Nephron (organoid): ENCODE measurements around the gene CMTM7.

Experiments used
- H3K27ac Mint-ChIP-seq, 3 experiments: 2 replicates each; pipeline ENCODE4 v1.8.0; 2020; ENCODE audit warnings: mixed read lengths in 3 of 3, mild to moderate bottlenecking in 2 of 3, moderate library complexity in 1 of 3
- H3K27me3 Mint-ChIP-seq: 2 replicates; pipeline ENCODE4 v1.8.0; 2021; ENCODE audit warnings: low read depth, mild to moderate bottlenecking, moderate library complexity, mixed read lengths
- H3K36me3 Mint-ChIP-seq: 2 replicates; pipeline ENCODE4 v1.8.0; 2020; ENCODE audit warnings: low read depth, mixed read lengths
- H3K4me1 Mint-ChIP-seq: 2 replicates; pipeline ENCODE4 v1.8.0; 2020; ENCODE audit warnings: mixed read lengths
- H3K4me3 Mint-ChIP-seq, 3 experiments: 2 replicates each; pipeline ENCODE4 v1.8.0; 2020; ENCODE audit warnings: mild to moderate bottlenecking in 3 of 3, mixed read lengths in 3 of 3, moderate library complexity in 2 of 3
- H3K9me3 Mint-ChIP-seq: 2 replicates; pipeline ENCODE4 v1.8.0; 2020; ENCODE audit warnings: mixed read lengths
- CTCF ChIP-seq, 3 experiments: fragments of 200-600 bp; sonication (generic); IDR thresholded peaks; one replicate each; pipeline ENCODE4 v1.5.0; 2021; ENCODE audit warnings: antibody characterized with exemption in 3 of 3; ENCODE audit not compliant: unreplicated experiment in 3 of 3

Gene CMTM7

GRCh38 chr3:32447865-32448400 is 56.3 kb downstream of the CMTM7 start:
- no peaks in the 10 kb centered on the region for H3K27me3 Mint-ChIP-seq
- peaks cover 17% of the 10 kb centered on the region for H3K9me3 Mint-ChIP-seq
- no peak for TF ChIP-seq CTCF (IDR thresholded peaks at IDR 0.05; ENCODE audit: unreplicated experiment in 3 of 3)
- H3K4me3 Mint-ChIP-seq: no peak overlapping the region
- no peak overlapping the region for H3K27ac Mint-ChIP-seq
- peaks cover 5% of the 10 kb centered on the region for H3K4me1 Mint-ChIP-seq
- H3K36me3 Mint-ChIP-seq: peaks cover 44% of the 10 kb centered on the region

- peaks cover 5% of the 10 kb centered on the region for H3K4me1 Mint-ChIP-seq
- no peak overlapping the region for H3K4me3 Mint-ChIP-seq
- no peaks in the 10 kb centered on the region for H3K27me3 Mint-ChIP-seq
- H3K36me3 Mint-ChIP-seq: peaks cover 41% of the 10 kb centered on the region
- TF ChIP-seq CTCF (IDR thresholded peaks at IDR 0.05; ENCODE audit: unreplicated experiment in 3 of 3): no peak
- peaks cover 17% of the 10 kb centered on the region for H3K9me3 Mint-ChIP-seq
- peak overlapping the region in 1 of 3 experiments; percentile 27 for H3K27ac Mint-ChIP-seq
Measured at GRCh38 chr3:32448686-32449474, 57.2 kb downstream of the CMTM7 start.

GRCh38 chr3:32449691-32450090 is 58.0 kb downstream of the CMTM7 start:
- H3K9me3 Mint-ChIP-seq: peaks cover 17% of the 10 kb centered on the region
- TF ChIP-seq CTCF (IDR thresholded peaks at IDR 0.05; ENCODE audit: unreplicated experiment in 3 of 3): no peak
- H3K27me3 Mint-ChIP-seq: no peaks in the 10 kb centered on the region
- H3K4me1 Mint-ChIP-seq: peaks cover 9% of the 10 kb centered on the region
- H3K36me3 Mint-ChIP-seq: peaks cover 40% of the 10 kb centered on the region
- peak overlapping the region in 1 of 3 experiments; percentile 27 for H3K27ac Mint-ChIP-seq
- no peak overlapping the region for H3K4me3 Mint-ChIP-seq

- no peaks in the 10 kb centered on the region for H3K27me3 Mint-ChIP-seq
Measured at GRCh38 chr3:32450426-32450825, 58.8 kb downstream of the CMTM7 start.

GRCh38 chr3:32450992-32451659 is 59.5 kb downstream of the CMTM7 start:
- no peak for TF ChIP-seq CTCF (IDR thresholded peaks at IDR 0.05; ENCODE audit: unreplicated experiment in 3 of 3)
- H3K27ac Mint-ChIP-seq: no peak overlapping the region
- H3K9me3 Mint-ChIP-seq: peaks cover 12% of the 10 kb centered on the region
- no peak overlapping the region for H3K4me3 Mint-ChIP-seq
- H3K4me1 Mint-ChIP-seq: peaks cover 19% of the 10 kb centered on the region
- no peaks in the 10 kb centered on the region for H3K27me3 Mint-ChIP-seq
- peaks cover 36% of the 10 kb centered on the region for H3K36me3 Mint-ChIP-seq

More at GRCh38 chr3:32450426-32450825, 58.8 kb downstream of the CMTM7 start:
- peaks cover 40% of the 10 kb centered on the region for H3K36me3 Mint-ChIP-seq
- H3K4me3 Mint-ChIP-seq: no peak overlapping the region
- H3K9me3 Mint-ChIP-seq: peaks cover 13% of the 10 kb centered on the region
- H3K4me1 Mint-ChIP-seq: peaks cover 15% of the 10 kb centered on the region
- no peak for TF ChIP-seq CTCF (IDR thresholded peaks at IDR 0.05; ENCODE audit: unreplicated experiment in 3 of 3)
- no peak overlapping the region for H3K27ac Mint-ChIP-seq
